ENCODE measurements around the gene ST6GALNAC3. TPM values are rescaled to one million over a fixed set of nuclear protein-coding genes. Genes with fewer than 3 reads are reported as not detected.

ST6GALNAC3 gene
- total RNA-seq, 4 donors from 2014 or later = 1.00 to 5.7 (median 1.9) TPM; not detected in 1

- Histone ChIP-seq H3K4me3 (no peak overlapping the region), H3K27ac (no peak overlapping the region), H3K9me3 (no peaks in the 10 kb centered on the region), H3K4me1 (peaks cover 0 to 8% (median 0%) of the 10 kb centered on the region in 4 donors), H3K36me3 (no peaks in the 10 kb centered on the region), H3K27me3 (no peaks in the 10 kb centered on the region)
- DNase-seq = no peak
- WGBS, 2 donors (ENCODE audit: low coverage in 1 of 2) = 59 to 83% methylated on average over 2 of the region's 2 CpGs
- in situ Hi-C loops (cut with MboI; ENCODE audit: low pct_ligation_motif_present in 1 of 4, low pct_unique_long_range_greater_than_20kb in 1 of 4, low sequenced_read_pairs in 3 of 4) (no loop called here), intact Hi-C loops (cut with DNase I; ENCODE audit: low total_unique reads) (no loop called here)
- TF ChIP-seq POLR2A (IDR thresholded peaks at IDR 0.05) = no peak
- TF ChIP-seq POLR2AphosphoS5 (IDR thresholded peaks at IDR 0.05) = no peak
- no peak for TF ChIP-seq EP300 (IDR thresholded peaks at IDR 0.05; ENCODE audit: low read depth)
- no peak for TF ChIP-seq CTCF (IDR thresholded peaks at IDR 0.05)
Measured at GRCh38 chr1:76613886-76614285, 539.3 kb downstream of the ST6GALNAC3 start.

GRCh38 chr1:76615253-76616035 is 540.9 kb downstream of the ST6GALNAC3 start:
- in situ Hi-C loops (cut with MboI; ENCODE audit: low pct_ligation_motif_present in 1 of 4, low pct_unique_long_range_greater_than_20kb in 1 of 4, low sequenced_read_pairs in 3 of 4) = no loop called here
- H3K9me3 ChIP-seq = no peaks in the 10 kb centered on the region
- no peak overlapping the region for H3K27ac ChIP-seq
- no peak overlapping the region for H3K4me3 ChIP-seq
- H3K4me1 ChIP-seq = peaks cover 0 to 2% (median 0%) of the 10 kb centered on the region in 4 donors
- no peaks in the 10 kb centered on the region for H3K36me3 ChIP-seq
- TF ChIP-seq EP300 (IDR thresholded peaks at IDR 0.05; ENCODE audit: low read depth) (no peak), POLR2AphosphoS5 (IDR thresholded peaks at IDR 0.05) (no peak), POLR2A (IDR thresholded peaks at IDR 0.05) (no peak), CTCF (IDR thresholded peaks at IDR 0.05) (no peak)
- H3K27me3 ChIP-seq = no peaks in the 10 kb centered on the region
- WGBS, 2 donors (ENCODE audit: low coverage in 1 of 2) = 69 to 76% methylated on average over 3 of the region's 3 CpGs
- no peak for DNase-seq
- intact Hi-C loops (cut with DNase I; ENCODE audit: low total_unique reads) = no loop called here

- no peak for DNase-seq
- Histone ChIP-seq H3K9me3 (no peaks in the 10 kb centered on the region), H3K27ac (no peak overlapping the region), H3K36me3 (no peaks in the 10 kb centered on the region), H3K27me3 (no peaks in the 10 kb centered on the region), H3K4me1 (no peaks in the 10 kb centered on the region), H3K4me3 (no peak overlapping the region)
- intact Hi-C loops (cut with DNase I; ENCODE audit: low total_unique reads) = loop anchor here (10.0 kb wide), 1 partner anchor 754 kb away; no protein-coding TSS in a partner anchor
- WGBS, 2 donors (ENCODE audit: low coverage in 1 of 2) = 88 to 91% methylated on average over 2 to 4 of the region's 4 CpGs
- TF ChIP-seq POLR2AphosphoS5 (IDR thresholded peaks at IDR 0.05) (no peak), EP300 (IDR thresholded peaks at IDR 0.05; ENCODE audit: low read depth) (no peak), CTCF (IDR thresholded peaks at IDR 0.05) (no peak)
- in situ Hi-C loops (cut with MboI; ENCODE audit: low pct_ligation_motif_present in 1 of 4, low pct_unique_long_range_greater_than_20kb in 1 of 4, low sequenced_read_pairs in 3 of 4) = no loop called here
Measured at GRCh38 chr1:76620371-76620770, 545.8 kb downstream of the ST6GALNAC3 start.

- Histone ChIP-seq H3K4me1 (no peaks in the 10 kb centered on the region), H3K27ac (no peak overlapping the region), H3K9me3 (no peaks in the 10 kb centered on the region), H3K27me3 (no peaks in the 10 kb centered on the region), H3K36me3 (no peaks in the 10 kb centered on the region), H3K4me3 (no peak overlapping the region)
- in situ Hi-C loops (cut with MboI; ENCODE audit: low pct_ligation_motif_present in 1 of 4, low pct_unique_long_range_greater_than_20kb in 1 of 4, low sequenced_read_pairs in 3 of 4) (no loop called here), intact Hi-C loops (cut with DNase I; ENCODE audit: low total_unique reads) (loop anchor here (10.0 kb wide), 1 partner anchor 752 kb away; no protein-coding TSS in a partner anchor)
- DNase-seq = no peak
- WGBS, 2 donors (ENCODE audit: low coverage in 1 of 2) = 80 to 83% methylated on average over 6 to 7 of the region's 7 CpGs
- TF ChIP-seq CTCF (IDR thresholded peaks at IDR 0.05) = no peak
- no peak for TF ChIP-seq POLR2AphosphoS5 (IDR thresholded peaks at IDR 0.05)
- TF ChIP-seq POLR2A (IDR thresholded peaks at IDR 0.05) = no peak
- no peak for TF ChIP-seq EP300 (IDR thresholded peaks at IDR 0.05; ENCODE audit: low read depth)
Measured at GRCh38 chr1:76622774-76623528, 548.4 kb downstream of the ST6GALNAC3 start.
